HepG2 (cell line): ENCODE results near the gene ANAPC2. TPM values are rescaled to one million over a fixed set of nuclear protein-coding genes. Genes with fewer than 3 reads are reported as not detected.
A peak's percentile ranks its signal among the peaks of the same experiment; 100 is the strongest.

Experiments used
- E2F1 ChIP-seq: sonication (generic); formaldehyde crosslinking; IDR thresholded peaks from 2 replicates; pipeline ENCODE4 v1.5.0; 2020; ENCODE audit warnings: missing genetic modification reagents
- FOXO4 ChIP-seq: sonication (generic); formaldehyde crosslinking; conservative IDR thresholded peaks from 2 replicates; pipeline ENCODE4 v1.8.1; 2023; ENCODE audit warnings: missing genetic modification reagents
- FOXP4 ChIP-seq: sonication (generic); formaldehyde crosslinking; IDR thresholded peaks from 2 replicates; pipeline ENCODE4 v1.4.0; 2020; ENCODE audit warnings: missing genetic modification reagents
- HMGXB4 ChIP-seq, 2 experiments: sonication (generic) in 1 of 2; formaldehyde crosslinking in 1 of 2; IDR thresholded peaks; 2 replicates each; pipeline versions ENCODE4 v1.4.0 to v1.6.1; 2018 to 2020; ENCODE audit warnings: missing genetic modification reagents in 2 of 2, borderline replicate concordance in 1 of 2, low read depth in 1 of 2, mild to moderate bottlenecking in 1 of 2, missing biosample characterization in 1 of 2
- HNF1A ChIP-seq, 2 experiments: sonication (generic) in 1 of 2; formaldehyde crosslinking in 1 of 2; IDR thresholded peaks; 2 replicates each; pipeline versions ENCODE4 v1.4.0 to v1.6.1; 2016 to 2020; ENCODE audit warnings: borderline replicate concordance in 1 of 2, low read depth in 1 of 2, mild to moderate bottlenecking in 1 of 2, missing genetic modification reagents in 1 of 2
- HOXD1 ChIP-seq: sonication (generic); formaldehyde crosslinking; IDR thresholded peaks from 2 replicates; pipeline ENCODE4 v1.5.0; 2020; ENCODE audit warnings: missing genetic modification reagents
- KMT2A ChIP-seq: sonication (generic); formaldehyde crosslinking; IDR thresholded peaks from 2 replicates; pipeline ENCODE4 v1.4.0; 2020; ENCODE audit warnings: missing genetic modification reagents
- NR0B2 ChIP-seq: sonication (generic); formaldehyde crosslinking; IDR thresholded peaks from 2 replicates; pipeline ENCODE4 v1.4.0; 2020; ENCODE audit warnings: mild to moderate bottlenecking, missing genetic modification reagents
- ONECUT2 ChIP-seq: sonication (generic); formaldehyde crosslinking; IDR thresholded peaks from 2 replicates; pipeline ENCODE4 v1.4.0; 2020; ENCODE audit warnings: missing genetic modification reagents
- RXRB ChIP-seq: IDR thresholded peaks from 2 replicates; pipeline ENCODE4 v1.6.1; 2016; ENCODE audit warnings: borderline replicate concordance, missing genetic modification reagents, missing compliant biosample characterization
- SUZ12 ChIP-seq: fragments of 150-350 bp; IDR thresholded peaks from 2 replicates; pipeline ENCODE4 v1.6.1; 2014; ENCODE audit warnings: low read depth, low read length
- ZNF101 ChIP-seq: sonication (generic); formaldehyde crosslinking; IDR thresholded peaks from 2 replicates; pipeline ENCODE4 v1.4.0; 2020; ENCODE audit warnings: mild to moderate bottlenecking, low read depth, missing genetic modification reagents, borderline replicate concordance
- ZNF292 ChIP-seq: sonication (generic); formaldehyde crosslinking; IDR thresholded peaks from 2 replicates; pipeline ENCODE4 v1.8.1; 2022; ENCODE audit warnings: mild to moderate bottlenecking, low read depth, missing genetic modification reagents, borderline replicate concordance
- ZNF329 ChIP-seq: sonication (generic); formaldehyde crosslinking; IDR thresholded peaks from 2 replicates; pipeline ENCODE4 v1.9.0; 2021; ENCODE audit warnings: low read depth, mild to moderate bottlenecking, missing genetic modification reagents
- ZNF776 ChIP-seq: sonication (generic); formaldehyde crosslinking; IDR thresholded peaks from 2 replicates; pipeline ENCODE4 v1.4.0; 2020; ENCODE audit warnings: mild to moderate bottlenecking, missing genetic modification reagents
- polyA plus RNA-seq, 8 experiments: library from polyadenylated mRNA; depleted of rRNA in 3 of 8; stranded (reverse) in 7 of 8; unstranded in 1 of 8; fragments of >200 nt; fragmentation: Illumina TruSeq in 4 of 8; extraction: Trizol in 4 of 8; gene quantifications; 2 replicates each; pipeline versions ENCODE4 v1.2.1 to v1.2.3, GENCODE V29; 2011 to 2016; ENCODE audit warnings: low read depth in 4 of 8, missing spikeins in 1 of 8, mixed read lengths in 1 of 8; ENCODE audit not compliant: insufficient read depth in 1 of 8
- total RNA-seq, 5 experiments: library from RNA; depleted of rRNA; stranded (reverse); fragments of >200 nt; fragmentation: Illumina TruSeq; extraction: Trizol; gene quantifications; 2 replicates each; pipeline ENCODE4 v1.2.3, GENCODE V29; 2016; ENCODE audit warnings: low read depth in 1 of 5

Gene ANAPC2
- total and polyA plus RNA-seq, 2 of the 13 experiments (the other 11 are each of a cell fraction or from before 2014, with no cell fraction given), result 12.3 to 15.4 TPM

GRCh38 chr9:137188490-137189296 is at the start of gene ANAPC2, which contains the start of gene SSNA1 (continued):
- TF ChIP-seq HMGXB4 (CRISPR knock-in tag; IDR thresholded peaks at IDR 0.05; ENCODE audit: borderline replicate concordance in 1 of 2, low read depth in 1 of 2) (peak; percentile 58 to 84; a peak in 3 of 4 replicates), ZNF101 (CRISPR knock-in tag) (no peak), SUZ12 (no peak), NR0B2 (CRISPR knock-in tag) (peak; percentile 67; the same call in 1 of the 2 replicates), RXRB (peak; percentile 76; the same call in 1 of the 2 replicates), ZNF292 (CRISPR knock-in tag) (no peak), ZNF776 (CRISPR knock-in tag) (no peak; the same call in 1 of the 2 replicates), HNF1A (IDR thresholded peaks at IDR 0.05; ENCODE audit: low read depth) (no peak), HNF1A (CRISPR knock-in tag; IDR thresholded peaks at IDR 0.05; ENCODE audit: borderline replicate concordance) (peak; percentile 74; the same call in 1 of the 2 replicates), ONECUT2 (CRISPR knock-in tag) (no peak), E2F1 (CRISPR knock-in tag) (peak; percentile 66; the same call in 1 of the 2 replicates), HOXD1 (CRISPR knock-in tag) (peak; percentile 41; the same call in 1 of the 2 replicates), FOXP4 (CRISPR knock-in tag) (peak; percentile 53; the same call in 1 of the 2 replicates), ZNF329 (CRISPR knock-in tag) (peak; percentile 86), FOXO4 (CRISPR knock-in tag) (no peak), KMT2A (CRISPR knock-in tag) (peak; percentile 89)
